A673 (cell line): ENCODE results near the gene TBC1D5.

Experiments
- CTCF ChIP-seq: fragments of 300-800, 200-600 bp; sonication (generic); conservative IDR thresholded peaks from 2 replicates; pipeline ENCODE4 v1.5.1; 2017; ENCODE audit warnings: low read depth, mild to moderate bottlenecking, antibody characterized with exemption, low read length, moderate library complexity, mixed read lengths
- EZH2 ChIP-seq: fragments of 200-600 bp; sonication (generic); IDR thresholded peaks from 2 replicates; pipeline ENCODE4 v1.6.1; 2017; ENCODE audit warnings: borderline replicate concordance, low read depth, mild to moderate bottlenecking, mixed read lengths, antibody characterized with exemption, low read length; ENCODE audit not compliant: poor library complexity, severe bottlenecking

- TF ChIP-seq CTCF (no peak), EZH2 (no peak)
Measured at GRCh38 chr3:17592956-17593355, 149.5 kb downstream of the TBC1D5 start.
